HG03095 (cell line): ENCODE results near the gene CNOT6.
"Not testable (repeated sequence)": the region's sequence is repeated elsewhere in the genome, so short reads cannot be mapped to it uniquely, and the experiment has no call there.

Experiments
- ATAC-seq: cut with Tn5 transposase; IDR thresholded peaks from one replicate; pipeline ENCODE4 v1.9.1; 2021; ENCODE audit warnings: moderate library complexity; ENCODE audit not compliant: unreplicated experiment

CNOT6 gene

GRCh38 chr5:180470966-180471582, 23.1 kb upstream of the CNOT6 start:
- no peak for ATAC-seq

GRCh38 chr5:180471866-180472265, 22.3 kb upstream of the CNOT6 start:
- no peak for ATAC-seq

GRCh38 chr5:180472269-180472668, 21.9 kb upstream of the CNOT6 start:
- no peak for ATAC-seq

- ATAC-seq, result not testable (repeated sequence)
These were observed 20.8 kb upstream of the CNOT6 start for GRCh38 chr5:180473386-180473785.

GRCh38 chr5:180474569-180474968, 19.6 kb upstream of the CNOT6 start:
- no peak for ATAC-seq

GRCh38 chr5:180475969-180476524, 18.1 kb upstream of the CNOT6 start:
- ATAC-seq, result not testable (repeated sequence)

- ATAC-seq, result no peak
These were observed 9.4 kb upstream of the CNOT6 start for GRCh38 chr5:180484813-180485212.

- no peak for ATAC-seq
These were observed 7.5 kb upstream of the CNOT6 start for GRCh38 chr5:180486636-180487149.

GRCh38 chr5:180487556-180487955, 6.6 kb upstream of the CNOT6 start:
- no peak for ATAC-seq

GRCh38 chr5:180491496-180491895, 2.7 kb upstream of the CNOT6 start:
- ATAC-seq, result no peak

- no peak for ATAC-seq
These were observed 1.8 kb upstream of the CNOT6 start for GRCh38 chr5:180492226-180492903.

GRCh38 chr5:180494510-180495181, 467 bp downstream of the CNOT6 start:
- peak; percentile 35 for ATAC-seq

- no peak for ATAC-seq
These were observed 1.1 kb downstream of the CNOT6 start for GRCh38 chr5:180495292-180495691.

GRCh38 chr5:180495991-180496741, 2.0 kb downstream of the CNOT6 start:
- no peak for ATAC-seq

- ATAC-seq, result not testable (repeated sequence)
These were observed 2.6 kb downstream of the CNOT6 start for GRCh38 chr5:180496806-180497205.

- not testable (repeated sequence) for ATAC-seq
These were observed 3.7 kb downstream of the CNOT6 start for GRCh38 chr5:180497865-180498264.

GRCh38 chr5:180498378-180498777, 4.2 kb downstream of the CNOT6 start:
- ATAC-seq, result no peak

- ATAC-seq, result no peak
These were observed 5.5 kb downstream of the CNOT6 start for GRCh38 chr5:180499684-180500083.

- ATAC-seq, result not testable (repeated sequence)
These were observed 6.1 kb downstream of the CNOT6 start for GRCh38 chr5:180500300-180500699.

- no peak for ATAC-seq
These were observed 13.5 kb downstream of the CNOT6 start for GRCh38 chr5:180507661-180508060.

GRCh38 chr5:180515294-180515693, 21.1 kb downstream of the CNOT6 start:
- ATAC-seq, result no peak
